MCF 10A (cell line): ENCODE measurements around the gene NCOA4. TPM values are rescaled to one million over a fixed set of nuclear protein-coding genes. Genes with fewer than 3 reads are reported as not detected.

Experiments used
- BruUV-seq: library from RNA; stranded (reverse); fragments of 400-500 nt; replicated peaks from 2 replicates; lab custom pipeline; 2021; lab: Mats Ljungman, UMichigan
- CTCF ChIA-PET: fragments of 300-600 bp; sonication (Branson Sonifier 250); formaldehyde crosslinking; extraction: SDS; loops from one replicate; lab custom pipeline; 2021; ENCODE audit warnings: antibody characterized with exemption, inconsistent platforms; lab: Yijun Ruan, JAX
- POLR2A ChIA-PET: fragments of 300-600, 350-650 bp; sonication (Branson Sonifier 250); formaldehyde crosslinking; extraction: SDS; loops from one replicate; lab custom pipeline; 2020; ENCODE audit warnings: antibody characterized with exemption, inconsistent platforms; lab: Yijun Ruan, JAX
- DNase-seq: peaks from one replicate; pipeline ENCODE4 v3.0.0-alpha.2; 2018; ENCODE audit not compliant: unreplicated experiment
- H3K27ac Mint-ChIP-seq: one replicate; pipeline ENCODE4 v1.8.0; 2022; ENCODE audit warnings: mild to moderate bottlenecking, low read depth, mixed read lengths; ENCODE audit not compliant: unreplicated experiment
- H3K27me3 Mint-ChIP-seq: one replicate; pipeline ENCODE4 v1.8.0; 2022; ENCODE audit warnings: mixed read lengths; ENCODE audit not compliant: insufficient read depth, unreplicated experiment
- H3K36me3 Mint-ChIP-seq: one replicate; pipeline ENCODE4 v1.8.0; 2022; ENCODE audit warnings: mild to moderate bottlenecking, moderate library complexity, mixed read lengths; ENCODE audit not compliant: insufficient read depth, unreplicated experiment
- H3K4me1 Mint-ChIP-seq: one replicate; pipeline ENCODE4 v1.8.0; 2022; ENCODE audit warnings: mixed read lengths; ENCODE audit not compliant: insufficient read depth, unreplicated experiment
- H3K4me3 Mint-ChIP-seq: one replicate; pipeline ENCODE4 v1.8.0; 2022; ENCODE audit warnings: mild to moderate bottlenecking, moderate library complexity, mixed read lengths; ENCODE audit not compliant: unreplicated experiment
- H3K9me3 Mint-ChIP-seq: one replicate; pipeline ENCODE4 v1.8.0; 2022; ENCODE audit warnings: mixed read lengths; ENCODE audit not compliant: unreplicated experiment
- intact Hi-C: fragments of 100-400 bp; cut with micrococcal nuclease; formaldehyde crosslinking; loops from 2 replicates; pipeline ENCODE4 v1.14.1; 2022
- total RNA-seq: library from RNA; stranded (reverse); gene quantifications from 2 replicates; pipeline ENCODE4 v1.2.3, GENCODE V29; 2022
- TF ChIP-seq, protein P1 (sequence below): fragments of 200-600 bp; IDR thresholded peaks from one replicate; pipeline ENCODE4 v1.8.0; 2022; ENCODE audit warnings: antibody characterized with exemption, mild to moderate bottlenecking; ENCODE audit not compliant: unreplicated experiment

Gene NCOA4
- total RNA-seq, 1 experiment from 2014 or later = 81.6 TPM

DNA sequence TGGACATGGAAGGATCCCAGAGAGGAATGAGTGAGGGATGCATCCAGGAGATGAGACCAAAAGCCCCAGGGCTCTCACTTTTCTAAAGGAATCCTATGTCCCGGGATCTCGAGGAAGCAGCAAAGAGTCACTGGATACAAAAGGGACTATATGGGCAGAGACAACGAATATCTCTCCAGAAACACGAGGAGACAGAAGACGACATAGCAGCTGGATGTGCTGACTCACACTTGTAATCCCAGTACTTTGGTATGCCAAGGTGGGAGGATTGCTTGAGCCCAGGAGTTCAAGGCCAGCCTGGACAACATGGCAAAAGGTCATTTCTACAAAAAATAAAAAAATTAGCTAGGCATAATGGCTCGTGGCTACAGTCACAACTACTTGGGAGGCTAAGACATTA is 40.3 kb upstream of the NCOA4 start:
- TF ChIP-seq, protein P1, sequence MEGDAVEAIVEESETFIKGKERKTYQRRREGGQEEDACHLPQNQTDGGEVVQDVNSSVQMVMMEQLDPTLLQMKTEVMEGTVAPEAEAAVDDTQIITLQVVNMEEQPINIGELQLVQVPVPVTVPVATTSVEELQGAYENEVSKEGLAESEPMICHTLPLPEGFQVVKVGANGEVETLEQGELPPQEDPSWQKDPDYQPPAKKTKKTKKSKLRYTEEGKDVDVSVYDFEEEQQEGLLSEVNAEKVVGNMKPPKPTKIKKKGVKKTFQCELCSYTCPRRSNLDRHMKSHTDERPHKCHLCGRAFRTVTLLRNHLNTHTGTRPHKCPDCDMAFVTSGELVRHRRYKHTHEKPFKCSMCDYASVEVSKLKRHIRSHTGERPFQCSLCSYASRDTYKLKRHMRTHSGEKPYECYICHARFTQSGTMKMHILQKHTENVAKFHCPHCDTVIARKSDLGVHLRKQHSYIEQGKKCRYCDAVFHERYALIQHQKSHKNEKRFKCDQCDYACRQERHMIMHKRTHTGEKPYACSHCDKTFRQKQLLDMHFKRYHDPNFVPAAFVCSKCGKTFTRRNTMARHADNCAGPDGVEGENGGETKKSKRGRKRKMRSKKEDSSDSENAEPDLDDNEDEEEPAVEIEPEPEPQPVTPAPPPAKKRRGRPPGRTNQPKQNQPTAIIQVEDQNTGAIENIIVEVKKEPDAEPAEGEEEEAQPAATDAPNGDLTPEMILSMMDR = no peak
- H3K27ac Mint-ChIP-seq = no peak overlapping the region
- H3K4me3 Mint-ChIP-seq = no peak overlapping the region
- POLR2A ChIA-PET = no interaction called here
- no peaks in the 10 kb centered on the region for H3K27me3 Mint-ChIP-seq
- intact Hi-C loops = no loop called here
- CTCF ChIA-PET = no interaction called here
- DNase-seq = no peak
- H3K9me3 Mint-ChIP-seq = no peaks in the 10 kb centered on the region
- BruUV-seq = no TSS peak
- H3K4me1 Mint-ChIP-seq = no peaks in the 10 kb centered on the region
- H3K36me3 Mint-ChIP-seq = no peaks in the 10 kb centered on the region

DNA sequence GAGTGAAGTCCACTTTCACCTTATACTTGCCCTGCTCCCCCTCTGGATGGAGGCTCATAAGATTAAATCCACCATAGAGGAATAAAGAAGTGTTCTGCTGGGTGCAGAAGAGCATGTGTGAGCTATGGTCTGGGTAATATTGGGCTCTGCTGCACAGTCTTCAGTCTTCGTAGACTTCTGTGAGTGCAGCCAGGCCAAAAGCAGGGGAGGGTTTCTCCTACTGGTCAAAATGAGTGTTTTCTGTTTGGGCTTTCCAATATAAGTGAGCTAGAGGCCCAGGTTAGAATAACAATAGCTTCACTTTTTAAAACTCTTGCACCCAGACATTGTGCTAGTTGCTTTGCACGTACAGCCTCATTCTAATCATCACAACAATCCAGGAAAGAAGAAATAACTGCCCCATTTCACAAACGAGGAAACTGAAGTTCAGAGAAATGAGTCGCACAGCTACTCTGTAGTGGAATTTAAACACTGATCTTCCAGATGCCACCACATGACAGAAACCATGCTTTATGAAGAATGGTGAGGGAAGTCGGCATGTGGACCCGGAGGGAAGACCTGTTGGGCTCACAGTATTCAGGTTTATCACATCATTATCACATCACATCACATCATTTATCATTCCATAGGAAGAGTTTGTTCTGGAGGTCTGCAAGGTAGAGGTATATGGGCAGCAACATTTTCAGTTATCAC is 39.5 kb upstream of the NCOA4 start:
- intact Hi-C loops = no loop called here
- BruUV-seq = no TSS peak
- no peak overlapping the region for H3K4me3 Mint-ChIP-seq
- no peaks in the 10 kb centered on the region for H3K4me1 Mint-ChIP-seq
- ChIA-PET POLR2A (no interaction called here), CTCF (no interaction called here)
- H3K27ac Mint-ChIP-seq = no peak overlapping the region
- TF ChIP-seq, protein P1 = no peak
- H3K36me3 Mint-ChIP-seq = no peaks in the 10 kb centered on the region
- no peaks in the 10 kb centered on the region for H3K27me3 Mint-ChIP-seq
- no peaks in the 10 kb centered on the region for H3K9me3 Mint-ChIP-seq
- DNase-seq = no peak

DNA sequence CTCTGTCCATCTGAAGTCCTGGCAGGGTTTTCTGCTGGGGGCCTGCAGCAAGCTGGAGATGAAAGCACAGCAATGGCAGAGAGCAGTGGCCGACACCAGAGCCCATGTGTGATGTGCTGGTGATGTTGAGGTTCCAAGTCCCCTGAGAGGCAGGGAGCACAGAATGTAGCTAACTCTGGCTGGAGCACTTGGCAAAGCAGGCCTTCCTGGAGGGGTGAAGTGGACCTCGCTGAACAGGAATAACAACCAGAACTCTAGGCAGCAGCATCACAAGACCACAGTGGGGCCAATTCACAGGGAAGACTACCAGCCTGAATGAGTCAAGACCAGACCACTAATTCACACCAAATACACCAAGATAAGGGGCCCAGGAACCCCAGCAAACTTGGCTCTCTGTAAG is 38.5 kb upstream of the NCOA4 start:
- intact Hi-C loops = no loop called here
- Mint-ChIP-seq H3K4me1 (no peaks in the 10 kb centered on the region), H3K27me3 (no peaks in the 10 kb centered on the region), H3K36me3 (no peaks in the 10 kb centered on the region), H3K27ac (no peak overlapping the region), H3K4me3 (no peak overlapping the region), H3K9me3 (no peaks in the 10 kb centered on the region)
- DNase-seq = no peak
- ChIA-PET CTCF (no interaction called here), POLR2A (no interaction called here)
- BruUV-seq = no TSS peak
- TF ChIP-seq, protein P1 = no peak

DNA sequence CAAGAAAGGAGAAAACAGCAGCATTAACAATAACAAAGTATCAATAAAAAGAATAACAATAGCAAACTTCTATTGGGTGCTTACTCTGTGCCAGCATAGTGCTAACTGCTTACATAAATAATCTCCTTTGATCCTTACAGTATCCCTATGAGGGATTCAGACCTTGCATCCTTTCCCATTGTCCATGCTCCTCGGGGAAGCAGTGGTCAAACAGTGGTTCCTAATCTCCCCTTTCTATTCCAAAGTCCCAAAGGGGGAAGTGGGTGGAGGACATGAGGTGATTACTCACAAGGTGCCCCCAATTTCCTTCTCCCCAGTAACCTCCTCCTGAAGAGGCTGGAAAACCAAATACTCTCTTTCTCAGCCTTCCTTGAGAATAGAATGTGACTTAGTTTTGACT is 37.7 kb upstream of the NCOA4 start:
- Mint-ChIP-seq H3K27me3 (no peaks in the 10 kb centered on the region), H3K36me3 (no peaks in the 10 kb centered on the region), H3K27ac (no peak overlapping the region), H3K4me3 (no peak overlapping the region), H3K4me1 (no peaks in the 10 kb centered on the region), H3K9me3 (no peaks in the 10 kb centered on the region)
- TF ChIP-seq, protein P1 = no peak
- no peak for DNase-seq
- intact Hi-C loops = no loop called here
- ChIA-PET CTCF (interaction anchor here (0.6 kb wide), 1 partner anchor 448 kb away, joined by 3 read pairs; no protein-coding TSS in a partner anchor), POLR2A (interaction anchor here (1.0 kb wide), 1 partner anchor 17 kb away, joined by 3 read pairs; no protein-coding TSS in a partner anchor)
- no TSS peak for BruUV-seq
